GM19240 (cell line): ENCODE data around the gene IGFBP5.

ENCODE experiments used
- DNase-seq: peaks from one replicate; pipeline ENCODE4 v3.0.0; 2011; ENCODE audit warnings: low spot score; ENCODE audit not compliant: insufficient read length

The IGFBP5 gene, protein sequence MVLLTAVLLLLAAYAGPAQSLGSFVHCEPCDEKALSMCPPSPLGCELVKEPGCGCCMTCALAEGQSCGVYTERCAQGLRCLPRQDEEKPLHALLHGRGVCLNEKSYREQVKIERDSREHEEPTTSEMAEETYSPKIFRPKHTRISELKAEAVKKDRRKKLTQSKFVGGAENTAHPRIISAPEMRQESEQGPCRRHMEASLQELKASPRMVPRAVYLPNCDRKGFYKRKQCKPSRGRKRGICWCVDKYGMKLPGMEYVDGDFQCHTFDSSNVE

GRCh38 chr2:216695401-216695821 is at the start of gene IGFBP5:
IGFBP5 (minus strand) TSS chr2:216695549; CDS start chr2:216694775, 774 bp downstream.
- DNase-seq = no peak

DNA sequence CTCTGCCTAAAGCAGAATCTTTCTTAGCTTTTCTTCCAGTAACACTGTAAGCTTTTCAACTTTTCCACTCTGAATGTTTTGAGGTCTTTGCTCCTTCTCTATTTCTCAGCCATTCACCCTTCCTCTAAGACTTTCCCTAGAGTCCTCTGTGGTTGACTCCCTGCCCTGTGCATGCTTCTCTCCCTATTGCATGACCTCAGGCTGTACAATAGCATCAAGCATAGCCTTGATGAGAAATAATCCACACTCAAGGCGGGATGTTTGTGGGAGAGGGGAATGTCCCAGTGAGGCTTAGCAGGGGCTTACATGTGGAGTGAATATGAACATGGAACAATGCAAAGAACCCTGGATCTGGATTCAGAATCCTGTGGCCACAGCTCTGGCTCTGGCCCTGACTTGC is 48.4 kb upstream of the IGFBP5 start:
- DNase-seq = no peak

DNA sequence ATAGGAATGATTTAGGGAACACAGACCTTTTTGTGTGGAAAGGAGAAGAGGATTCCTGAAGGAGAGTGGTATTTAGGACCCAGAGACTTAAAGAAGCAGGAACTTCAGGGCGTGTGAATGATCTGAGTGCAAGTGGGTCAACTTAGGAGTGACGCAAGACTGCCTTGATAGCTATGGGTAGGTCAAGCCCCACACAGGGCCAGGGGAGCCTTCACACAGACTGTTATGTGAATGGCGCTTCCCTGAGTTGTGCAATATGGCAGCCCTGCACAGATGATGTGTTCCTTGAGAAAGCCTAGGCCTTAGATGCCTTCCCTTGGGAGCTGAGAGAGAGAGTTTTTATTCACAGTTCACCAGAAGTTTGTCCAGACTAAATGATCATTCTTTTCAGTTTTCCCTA is 47.1 kb upstream of the IGFBP5 start:
- no peak for DNase-seq

DNA sequence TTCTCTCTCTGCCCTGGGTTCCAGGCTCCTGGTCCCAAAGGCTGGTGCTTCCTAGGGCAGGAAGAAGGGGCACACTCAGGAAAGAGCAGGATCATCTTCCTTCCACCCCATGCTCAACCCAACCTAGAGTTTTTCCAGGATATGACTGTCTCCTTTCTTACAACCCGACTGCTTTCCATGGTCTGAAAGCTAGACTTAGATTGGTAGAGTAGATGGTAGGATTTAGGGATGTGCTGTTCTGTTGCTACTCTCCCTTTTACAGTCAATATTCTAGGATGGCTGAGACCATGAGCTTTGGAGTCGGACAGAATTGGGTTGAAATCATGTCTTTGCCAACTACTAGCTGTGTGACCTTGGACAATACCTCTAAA is 45.9 kb upstream of the IGFBP5 start:
- DNase-seq = no peak

DNA sequence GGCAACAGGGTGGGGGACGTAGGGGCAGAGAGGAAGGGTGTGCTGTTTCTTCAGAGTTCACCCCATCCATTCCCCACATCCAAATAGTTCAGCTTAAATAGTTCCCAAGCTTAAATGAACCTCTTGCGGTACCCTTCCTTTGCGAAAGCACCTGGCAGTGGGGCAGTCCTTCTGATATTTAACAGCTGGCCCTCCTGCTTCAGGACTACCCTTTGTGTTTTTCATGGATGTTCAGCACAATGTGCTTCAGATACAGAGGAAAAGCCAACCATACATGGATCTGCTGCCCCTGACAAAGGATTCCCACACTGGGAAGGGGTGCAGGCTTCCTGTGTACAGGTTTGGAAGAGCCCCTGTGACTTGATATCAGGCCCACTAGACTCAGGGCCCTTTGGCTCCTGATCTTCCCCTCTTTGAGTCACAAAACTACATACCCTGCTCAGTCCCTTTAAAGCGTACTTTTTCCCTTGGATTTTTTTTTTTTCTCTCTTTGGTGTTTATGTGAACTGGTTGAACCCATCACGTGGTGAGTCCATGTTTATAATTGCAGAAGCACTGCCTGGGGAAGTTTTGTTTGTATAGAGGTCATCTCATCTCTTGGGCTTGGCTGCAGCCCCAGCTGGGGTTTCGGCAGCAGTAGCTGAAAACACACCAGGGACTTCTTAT is 45.3 kb upstream of the IGFBP5 start:
- no peak for DNase-seq

GRCh38 chr2:216739035-216739434 is 43.7 kb upstream of the IGFBP5 start:
- DNase-seq = no peak

DNA sequence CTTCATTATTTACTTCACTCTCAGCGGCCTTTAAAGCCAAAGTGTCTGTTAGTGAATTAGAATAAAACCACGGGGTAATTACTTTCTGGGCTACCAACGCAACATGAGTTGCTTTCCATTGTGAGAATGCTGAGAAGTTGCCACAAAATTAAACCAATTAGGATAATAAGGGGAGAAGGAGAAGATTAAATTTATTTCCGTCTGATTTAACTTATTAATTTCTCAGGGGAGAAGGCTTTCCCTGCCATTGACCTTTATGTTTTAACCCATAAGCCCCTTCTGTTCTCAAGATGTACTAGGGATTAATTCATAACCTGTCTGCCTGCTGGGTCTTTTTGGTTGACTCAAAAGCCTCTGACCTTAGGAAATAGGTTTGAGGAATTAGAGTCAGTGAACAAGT is 42.3 kb upstream of the IGFBP5 start:
- DNase-seq = no peak

- no peak for DNase-seq
These were observed 41.0 kb upstream of the IGFBP5 start for GRCh38 chr2:216736326-216736725.

DNA sequence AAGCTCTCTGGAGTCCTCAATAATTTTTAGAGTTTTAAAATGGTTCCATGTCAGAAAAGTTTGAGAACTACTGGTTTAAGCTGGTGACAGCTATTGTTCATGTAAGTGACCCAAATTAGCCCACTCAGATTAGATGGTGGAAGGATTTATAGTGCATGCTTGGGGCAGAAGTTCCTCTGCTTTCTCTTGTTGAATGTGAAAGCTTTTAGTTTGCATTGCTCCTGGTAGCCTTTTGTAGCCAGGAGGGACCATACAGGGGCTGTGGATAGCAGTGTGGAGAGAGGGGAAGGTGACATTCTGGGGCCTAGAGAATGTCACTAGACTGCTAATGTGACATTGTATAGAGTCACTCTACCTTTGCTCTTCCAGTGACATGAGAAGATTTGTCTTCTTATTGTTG is 40.3 kb upstream of the IGFBP5 start:
- no peak for DNase-seq

- DNase-seq = no peak
These were observed 39.7 kb upstream of the IGFBP5 start for GRCh38 chr2:216735086-216735485.

- no peak for DNase-seq
These were observed 37.7 kb upstream of the IGFBP5 start for GRCh38 chr2:216733046-216733445.

- no peak for DNase-seq
These were observed 37.0 kb upstream of the IGFBP5 start for GRCh38 chr2:216732334-216732733.

GRCh38 chr2:216731465-216731864 is 36.1 kb upstream of the IGFBP5 start:
- no peak for DNase-seq

GRCh38 chr2:216730871-216731270 is 35.5 kb upstream of the IGFBP5 start:
- DNase-seq = no peak

DNA sequence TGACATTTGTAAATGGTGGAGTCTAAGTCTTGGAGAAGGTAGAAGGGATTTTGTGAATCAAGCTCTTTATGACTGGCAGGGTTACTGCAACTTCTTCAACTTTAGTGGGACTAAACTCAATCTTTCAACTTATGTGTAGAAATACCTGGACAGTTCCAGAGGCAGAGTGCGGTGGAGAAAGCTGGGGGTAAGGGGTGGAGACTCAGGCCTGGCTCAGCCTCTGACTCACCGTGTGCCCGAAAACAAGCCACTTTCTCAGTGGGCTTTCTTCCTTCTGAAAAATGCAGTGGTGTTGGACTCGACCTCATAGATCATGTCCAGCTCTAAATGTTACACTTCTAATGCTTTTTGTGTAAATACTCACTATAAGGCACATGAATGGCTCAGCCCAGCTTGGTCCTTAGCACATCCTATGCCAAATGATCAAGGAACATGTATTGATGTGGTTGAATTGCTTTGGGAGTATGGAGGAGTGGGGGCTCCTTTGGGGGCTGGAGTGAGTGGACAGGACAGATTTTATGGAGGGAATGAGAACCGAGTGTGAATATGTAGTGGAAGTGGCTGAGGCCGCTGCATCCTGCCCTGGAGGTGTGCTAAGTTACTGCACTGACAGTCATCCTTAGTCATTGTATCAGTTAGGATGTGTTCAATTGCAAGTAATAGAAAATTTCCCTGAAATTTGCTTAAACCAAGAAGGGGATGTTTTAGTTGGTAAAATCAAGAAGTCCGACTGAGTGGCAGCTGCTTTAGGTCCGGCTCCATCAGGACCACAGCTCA is 32.2 kb upstream of the IGFBP5 start:
- DNase-seq = no peak

DNA sequence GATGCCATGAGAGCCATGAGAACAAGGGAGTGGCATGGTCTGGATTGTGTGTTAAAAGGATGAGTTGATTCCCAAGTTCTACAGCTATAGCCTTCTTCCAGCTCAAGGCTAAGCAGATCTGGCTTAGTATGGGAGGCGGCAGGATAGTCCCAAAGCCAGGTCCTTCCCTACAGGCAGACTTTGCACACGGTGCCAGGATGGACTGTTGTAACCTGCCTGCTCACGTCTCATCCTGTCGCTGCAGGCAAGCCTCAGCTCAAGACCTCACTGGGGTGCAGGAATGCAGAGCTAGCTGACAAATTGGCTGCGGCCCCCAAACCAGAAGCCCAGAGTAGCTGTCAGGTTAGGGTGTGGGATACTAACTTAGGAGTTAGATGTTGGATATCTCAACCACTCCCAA is 28.8 kb upstream of the IGFBP5 start:
- no peak for DNase-seq

DNA sequence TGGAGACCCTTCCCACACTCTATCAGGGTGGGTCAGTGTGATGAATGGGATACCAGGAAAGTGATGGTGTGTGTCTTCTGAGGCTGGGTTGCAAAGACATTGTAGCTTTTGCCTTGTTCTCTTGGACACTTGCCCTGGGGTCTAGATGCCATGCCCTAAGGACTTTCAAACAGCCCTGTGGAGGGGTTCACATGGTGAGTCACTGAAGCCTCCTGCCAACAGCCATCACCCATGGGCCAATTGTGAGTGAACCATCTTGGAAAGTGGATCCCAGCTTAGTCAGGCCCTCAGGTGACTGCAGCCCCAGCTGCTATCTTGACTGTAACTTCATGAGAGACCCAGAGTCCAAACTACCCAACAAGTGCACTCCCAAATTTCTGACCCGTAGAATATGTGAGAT is 25.8 kb upstream of the IGFBP5 start:
- no peak for DNase-seq

DNA sequence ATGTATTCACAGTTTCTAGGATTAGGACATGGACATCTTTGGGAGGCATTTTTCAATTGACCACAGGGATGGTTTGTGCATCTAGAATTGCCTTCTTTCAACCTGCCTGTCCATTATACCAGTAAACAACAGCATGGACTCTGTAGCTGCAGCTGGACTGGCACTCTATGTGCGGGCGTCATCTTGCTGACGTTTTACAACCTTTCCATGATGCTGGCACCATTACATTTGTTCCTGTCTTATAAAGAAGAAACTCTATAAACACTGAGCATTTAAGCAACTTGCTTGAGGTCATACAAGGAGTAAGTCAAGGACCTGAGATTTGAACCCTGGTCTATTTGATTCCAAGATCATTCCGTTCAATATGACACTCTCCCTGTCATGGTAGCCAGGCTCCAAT is 25.4 kb upstream of the IGFBP5 start:
- DNase-seq = no peak

- no peak for DNase-seq
These were observed 22.7 kb upstream of the IGFBP5 start for GRCh38 chr2:216717907-216718615.

- DNase-seq = no peak
These were observed 22.1 kb upstream of the IGFBP5 start for GRCh38 chr2:216717491-216717901.

DNA sequence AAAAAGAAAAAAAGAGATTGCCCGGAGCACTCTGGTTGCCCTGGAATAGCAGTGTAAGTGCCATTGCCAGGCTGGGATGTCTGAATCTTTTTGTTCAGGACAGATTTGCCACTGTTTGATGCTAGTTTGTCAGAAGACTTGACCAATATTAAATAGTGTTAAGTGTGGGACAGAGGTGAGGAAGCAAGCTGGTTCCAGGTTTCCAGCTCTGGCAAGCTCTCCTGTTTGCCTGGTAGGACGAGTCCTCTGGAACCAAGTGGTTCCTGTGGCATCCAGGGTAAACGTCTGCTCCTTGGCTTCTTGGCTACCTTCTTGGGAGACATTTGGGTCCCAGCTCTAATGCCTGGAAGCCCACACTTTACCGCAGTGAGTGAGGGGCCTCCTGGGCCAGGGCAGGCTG is 20.8 kb upstream of the IGFBP5 start:
- DNase-seq = no peak

DNA sequence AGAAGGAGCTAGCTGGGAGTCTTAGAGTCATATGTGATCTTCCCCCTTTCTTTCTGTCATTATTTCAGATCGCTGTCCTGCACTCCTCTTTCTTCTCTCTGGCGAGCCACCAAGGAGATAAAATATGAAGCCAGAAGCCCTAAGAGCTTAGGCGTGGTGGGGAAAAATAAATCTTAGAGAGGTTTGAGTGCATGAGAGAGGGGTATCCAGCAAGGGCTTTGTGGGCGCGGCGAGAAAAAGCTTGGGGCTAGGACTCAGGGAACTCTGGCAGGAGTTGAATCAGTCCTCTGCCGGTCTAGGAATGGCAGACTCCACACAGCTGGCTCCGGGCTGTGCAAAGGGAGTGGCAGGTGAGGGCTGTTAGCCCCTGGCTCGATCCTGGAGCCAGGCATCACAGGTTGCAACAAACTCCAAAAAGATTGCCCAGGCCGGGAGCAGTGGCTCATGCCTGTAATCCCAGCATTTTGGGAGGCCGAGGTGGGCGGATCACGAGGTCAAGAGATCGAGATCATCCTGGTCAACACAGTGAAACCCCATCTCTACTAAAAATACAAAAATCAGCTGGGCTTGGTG is 20.1 kb upstream of the IGFBP5 start:
- DNase-seq = no peak
